ENCODE measurements around the gene BAZ1A. TPM values are rescaled to one million over a fixed set of nuclear protein-coding genes. Genes with fewer than 3 reads are reported as not detected.

BAZ1A gene
- total RNA-seq, 1 experiment from 2014 or later: 27.2 TPM

GRCh38 chr14:34797747-34798583 lies 77.2 kb downstream of the BAZ1A start:
- H3K4me1 ChIP-seq (ENCODE audit: control insufficient read depth, insufficient read depth, low read length): no peaks in the 10 kb centered on the region
- H3K27me3 ChIP-seq (ENCODE audit: control insufficient read depth, insufficient read depth, low read length): no peaks in the 10 kb centered on the region
- ATAC-seq (no peak), DNase-seq (ENCODE audit: low read depth, low spot score) (no peak)
- ChIA-PET CTCF (no interaction called here), POLR2A (no interaction called here)
- in situ Hi-C loops (cut with HindIII; ENCODE audit: low pct_unique_long_range_greater_than_20kb, low sequenced_read_pairs) (no loop called here), intact Hi-C loops (cut with micrococcal nuclease; ENCODE audit: unreplicated experiment) (no loop called here)
- TF ChIP-seq CTCF (IDR thresholded peaks at IDR 0.05) (no peak), SIN3A (IDR thresholded peaks at IDR 0.05; ENCODE audit: borderline replicate concordance, insufficient read depth, low read depth, low read length) (no peak), TCF7L2 (IDR thresholded peaks at IDR 0.05; ENCODE audit: low read depth, low read length) (no peak), POLR2AphosphoS5 (IDR thresholded peaks at IDR 0.05; ENCODE audit: low read depth, low read length) (no peak), REST (IDR thresholded peaks at IDR 0.05; ENCODE audit: insufficient read depth in 1 of 2, low read depth in 2 of 2, low read length in 1 of 2) (no peak)
- no TSS peak for BruUV-seq (replicated peaks)
- no peak overlapping the region for H3K27ac ChIP-seq (ENCODE audit: low read length)
- H3K9me3 ChIP-seq (ENCODE audit: control insufficient read depth, insufficient read depth, low read depth, low read length): no peaks in the 10 kb centered on the region
- no peak overlapping the region for H3K4me3 ChIP-seq (ENCODE audit: low read depth in 2 of 2, low read length in 2 of 2)
- peaks cover 12% of the 10 kb centered on the region for H3K36me3 ChIP-seq (ENCODE audit: control insufficient read depth, insufficient read depth, low read length)

GRCh38 chr14:34796902-34797301 lies 78.3 kb downstream of the BAZ1A start:
- H3K4me3 ChIP-seq (ENCODE audit: low read depth in 2 of 2, low read length in 2 of 2): no peak overlapping the region
- DNase-seq (ENCODE audit: low read depth, low spot score) (no peak), ATAC-seq (no peak)
- no peaks in the 10 kb centered on the region for H3K27me3 ChIP-seq (ENCODE audit: control insufficient read depth, insufficient read depth, low read length)
- intact Hi-C loops (cut with micrococcal nuclease; ENCODE audit: unreplicated experiment): no loop called here
- ChIA-PET CTCF (no interaction called here), POLR2A (no interaction called here)
- peaks cover 14% of the 10 kb centered on the region for H3K36me3 ChIP-seq (ENCODE audit: control insufficient read depth, insufficient read depth, low read length)
- H3K9me3 ChIP-seq (ENCODE audit: control insufficient read depth, insufficient read depth, low read depth, low read length): no peaks in the 10 kb centered on the region
- in situ Hi-C loops (cut with HindIII; ENCODE audit: low pct_unique_long_range_greater_than_20kb, low sequenced_read_pairs): no loop called here
- TF ChIP-seq TCF7L2 (IDR thresholded peaks at IDR 0.05; ENCODE audit: low read depth, low read length) (no peak), SIN3A (IDR thresholded peaks at IDR 0.05; ENCODE audit: borderline replicate concordance, insufficient read depth, low read depth, low read length) (no peak), CTCF (IDR thresholded peaks at IDR 0.05) (no peak), REST (IDR thresholded peaks at IDR 0.05; ENCODE audit: insufficient read depth in 1 of 2, low read depth in 2 of 2, low read length in 1 of 2) (no peak), POLR2AphosphoS5 (IDR thresholded peaks at IDR 0.05; ENCODE audit: low read depth, low read length) (no peak)
- H3K4me1 ChIP-seq (ENCODE audit: control insufficient read depth, insufficient read depth, low read length): no peaks in the 10 kb centered on the region
- no TSS peak for BruUV-seq (replicated peaks)
- H3K27ac ChIP-seq (ENCODE audit: low read length): no peak overlapping the region

Data from Panc1 (cell line).